GM12878 (cell line): ENCODE data around the gene HACE1. TPM values are rescaled to one million over a fixed set of nuclear protein-coding genes. Genes with fewer than 3 reads are reported as not detected.

Experiments
- ATAC-seq: fragments of 200-7000 bp; cut with Tn5 transposase; 3 replicates; pipeline ENCODE4 v1.9.1; 2020; ENCODE audit warnings: mild to moderate bottlenecking, moderate library complexity
- BruUV-seq: library from RNA; stranded (reverse); fragments of 400-500 nt; replicated peaks from 2 replicates; lab custom pipeline; 2021; lab: Mats Ljungman, UMichigan
- CTCF ChIA-PET: fragments of 300-600 bp; sonication (Branson Sonifier 250); formaldehyde crosslinking; extraction: SDS; loops from one replicate; lab custom pipeline; 2021; ENCODE audit warnings: inconsistent platforms; lab: Yijun Ruan, JAX
- POLR2A ChIA-PET: fragments of 350-600 bp; formaldehyde crosslinking; extraction: SDS; loops from one replicate; lab custom pipeline; 2021; ENCODE audit warnings: inconsistent platforms; lab: Charles Lee
- RAD21 ChIA-PET: fragments of 300-600 bp; sonication (Branson Sonifier 250); formaldehyde crosslinking; loops from one replicate; lab custom pipeline; 2023; ENCODE audit warnings: antibody characterized with exemption; ENCODE audit not compliant: unreplicated experiment; lab: Charles Lee
- SMC1A ChIA-PET: fragments of 300-600 bp; sonication (Branson Sonifier 250); formaldehyde crosslinking; loops from one replicate; lab custom pipeline; 2023; ENCODE audit not compliant: unreplicated experiment, uncharacterized antibody; lab: Charles Lee
- DNase-seq: peaks from one replicate; pipeline ENCODE4 v3.0.0-alpha.2; 2011; ENCODE audit warnings: low read depth, low spot score
- FAIRE-seq: peaks from 3 replicates; lab custom pipeline; 2011; peaks lifted over from hg19 to GRCh38; lab: Jason Lieb, UNC
- H2AFZ ChIP-seq: 2 replicates; pipeline ENCODE4 v1.6.0; 2011; ENCODE audit warnings: low read depth, low read length, control low read depth; ENCODE audit not compliant: control insufficient read depth
- H3K27ac ChIP-seq: 2 replicates; pipeline ENCODE4 v1.5.1; 2011; ENCODE audit warnings: control low read depth; ENCODE audit not compliant: control insufficient read depth, insufficient read depth
- H3K27me3 ChIP-seq, 2 experiments: replicated peaks in 1 of 2; 2 replicates each; pipeline versions ENCODE4 v1.6.0 to v1.6.1; 2011; ENCODE audit warnings: low read length in 1 of 2; ENCODE audit not compliant: control insufficient read depth in 2 of 2, insufficient read depth in 2 of 2
- H3K36me3 ChIP-seq, 2 experiments: 2 replicates each; pipeline ENCODE4 v1.5.1; 2011; ENCODE audit warnings: low read length in 1 of 2; ENCODE audit not compliant: control insufficient read depth in 2 of 2, insufficient read depth in 2 of 2
- H3K4me1 ChIP-seq: 2 replicates; pipeline ENCODE4 v1.6.1; 2011; ENCODE audit warnings: mild to moderate bottlenecking, low read length, moderate library complexity, mixed read lengths; ENCODE audit not compliant: control insufficient read depth, insufficient read depth
- H3K4me2 ChIP-seq: 2 replicates; pipeline ENCODE4 v1.6.0; 2011; ENCODE audit warnings: control low read depth; ENCODE audit not compliant: control insufficient read depth, insufficient read depth
- H3K4me3 ChIP-seq: fragments of 200-600 bp; sonication (generic); 2 replicates; pipeline ENCODE4 v1.5.1; 2016
- H3K79me2 ChIP-seq: 2 replicates; pipeline ENCODE4 v1.6.0; 2011; ENCODE audit warnings: low read length; ENCODE audit not compliant: control insufficient read depth, insufficient read depth
- H3K9ac ChIP-seq: 2 replicates; pipeline ENCODE4 v1.8.0; 2011; ENCODE audit warnings: low read length, control low read depth, mixed read lengths; ENCODE audit not compliant: control insufficient read depth, insufficient read depth
- H3K9me3 ChIP-seq: replicated peaks from 3 replicates; pipeline ENCODE4 v1.5.1; 2011; ENCODE audit warnings: mild to moderate bottlenecking, low read length; ENCODE audit not compliant: control insufficient read depth, insufficient read depth
- H4K20me1 ChIP-seq: 2 replicates; pipeline ENCODE4 v1.6.0; 2011; ENCODE audit not compliant: control insufficient read depth, insufficient read depth
- ATF7 ChIP-seq: fragments of 450-650 bp; IDR thresholded peaks from 2 replicates; pipeline ENCODE4 v1.6.1; 2016; ENCODE audit warnings: low read depth, mild to moderate bottlenecking
- BACH1 ChIP-seq: fragments of 450-650 bp; IDR thresholded peaks from 2 replicates; pipeline ENCODE4 v1.6.1; 2017; ENCODE audit warnings: mild to moderate bottlenecking, borderline replicate concordance
- BCL3 ChIP-seq: IDR thresholded peaks from 2 replicates; pipeline ENCODE4 v1.6.1; 2011; ENCODE audit warnings: borderline replicate concordance, low read depth, mild to moderate bottlenecking, moderate library complexity, low read length; ENCODE audit not compliant: insufficient read depth, poor library complexity, severe bottlenecking
- CREB1 ChIP-seq: IDR thresholded peaks from 2 replicates; pipeline ENCODE4 v1.6.1; 2012; ENCODE audit warnings: low read depth, mild to moderate bottlenecking, inconsistent platforms
- EZH2 ChIP-seq: IDR thresholded peaks from 2 replicates; pipeline ENCODE4 v1.6.1; 2012; ENCODE audit warnings: low read depth, mild to moderate bottlenecking, control low read depth, inconsistent platforms, low read length, borderline replicate concordance; ENCODE audit not compliant: control insufficient read depth
- HCFC1 ChIP-seq: fragments of 150-350 bp; IDR thresholded peaks from 2 replicates; pipeline ENCODE4 v1.6.1; 2014; ENCODE audit warnings: low read length
- MLLT1 ChIP-seq: fragments of 450-650 bp; IDR thresholded peaks from 2 replicates; pipeline ENCODE4 v1.6.1; 2016; ENCODE audit warnings: mild to moderate bottlenecking
- SREBF1 ChIP-seq: IDR thresholded peaks from 2 replicates; pipeline ENCODE4 v1.6.1; 2012; ENCODE audit warnings: mild to moderate bottlenecking, low read length
- ZNF622 ChIP-seq: fragments of 450-650 bp; IDR thresholded peaks from 2 replicates; pipeline ENCODE4 v1.6.1; 2017; ENCODE audit warnings: mild to moderate bottlenecking, inconsistent platforms
- WGBS: methylation state at CpG from one replicate; pipeline ENCODE4 v1.1.6; 2016; ENCODE audit warnings: low lambda C conversion rate; ENCODE audit not compliant: insufficient replicate concordance, insufficient coverage; ENCODE audit errors: missing lambda C conversion rate; 5-methylcytosine and 5-hydroxymethylcytosine counted together
- in situ Hi-C: fragments of 300-500 bp; cut with MboI; formaldehyde crosslinking; loops from 9 replicates; pipeline ENCODE4 v1.14.3; 2018; ENCODE audit warnings: mixed read lengths
- intact Hi-C: fragments of 100-400 bp; cut with micrococcal nuclease; formaldehyde crosslinking; loops from one replicate; pipeline ENCODE4 v1.14.2; 2022; ENCODE audit not compliant: unreplicated experiment
- polyA plus RNA-seq, 11 experiments: library from polyadenylated mRNA; depleted of rRNA in 4 of 11; unstranded in 6 of 11; stranded (reverse) in 5 of 11; fragments of >200 nt; fragmentation: Nextera tagmentation in 4 of 11; fragmentation: Illumina TruSeq in 1 of 11; extraction: Ambion mirVana in 4 of 11; extraction: Trizol in 1 of 11; gene quantifications; 1 replicate in 1 of 11; 2 replicates in 10 of 11; pipeline versions ENCODE4 v1.2.1 to v1.2.3, GENCODE V29; 2011 to 2016; ENCODE audit warnings: inconsistent platforms in 2 of 11, missing spikeins in 2 of 11, low read depth in 1 of 11
- total RNA-seq, 4 experiments: library from RNA; depleted of rRNA in 3 of 4; stranded (reverse); fragments of >200 nt in 3 of 4; fragmentation: Illumina TruSeq in 1 of 4; extraction: Trizol in 1 of 4; gene quantifications; 2 replicates each; pipeline versions ENCODE4 v1.2.1 to v1.2.3, GENCODE V29; 2013 to 2021

Gene HACE1
- total and polyA plus RNA-seq, 10 of the 15 experiments (the other 5 are each of a cell fraction or from before 2014, with no cell fraction given), result 1.6 to 16.9 (median 5.6) TPM

GRCh38 chr6:104736545-104736944, 123.2 kb downstream of the HACE1 start:
- FAIRE-seq (no peak), ATAC-seq (no peak), DNase-seq (no peak)
- in situ Hi-C loops, result no loop called here
- no peak overlapping the region for H3K4me2 ChIP-seq
- H3K27ac ChIP-seq, result no peak overlapping the region
- H3K9ac ChIP-seq, result no peak overlapping the region
- no TSS peak for BruUV-seq
- intact Hi-C loops, result no loop called here
- no peaks in the 10 kb centered on the region for H3K9me3 ChIP-seq
- H2AFZ ChIP-seq, result no peak overlapping the region
- no peaks in the 10 kb centered on the region for H3K79me2 ChIP-seq
- H3K4me3 ChIP-seq, result no peak overlapping the region
- H3K27me3 ChIP-seq, result no peaks in the 10 kb centered on the region
- ChIA-PET CTCF (no interaction called here), RAD21 (no interaction called here), SMC1A (no interaction called here), POLR2A (no interaction called here)
- H3K4me1 ChIP-seq, result no peaks in the 10 kb centered on the region
- no peak for TF ChIP-seq BCL3
- TF ChIP-seq ATF7, result no peak
- TF ChIP-seq BACH1, result no peak
- TF ChIP-seq HCFC1, result no peak
- no peak for TF ChIP-seq SREBF1
- no peak for TF ChIP-seq ZNF622
- no peak for TF ChIP-seq CREB1
- no peak for TF ChIP-seq MLLT1
- TF ChIP-seq EZH2, result no peak
- no peaks in the 10 kb centered on the region for H4K20me1 ChIP-seq
- WGBS, result 82% methylated on average over 1 of the region's 1 CpG
- H3K36me3 ChIP-seq, result no peaks in the 10 kb centered on the region
